GM21825 (cell line): ENCODE data around the gene TRH.
"Not testable (repeated sequence)": the region's sequence is repeated elsewhere in the genome, so short reads cannot be mapped to it uniquely, and the experiment has no call there.

Source experiments
- ATAC-seq: cut with Tn5 transposase; IDR thresholded peaks from one replicate; pipeline ENCODE4 v1.9.1; 2021; ENCODE audit warnings: mild to moderate bottlenecking, moderate library complexity; ENCODE audit not compliant: unreplicated experiment

The TRH gene

GRCh38 chr3:129962600-129962999 lies 11.9 kb upstream of the TRH start:
- ATAC-seq: no peak

- no peak for ATAC-seq
Observed at GRCh38 chr3:129965937-129966336, 8.6 kb upstream of the TRH start.

- ATAC-seq: no peak
Observed at GRCh38 chr3:129966876-129967275, 7.6 kb upstream of the TRH start.

- ATAC-seq: no peak
Observed at GRCh38 chr3:129967761-129968160, 6.8 kb upstream of the TRH start.

- no peak for ATAC-seq
Observed at GRCh38 chr3:129971351-129972052, 3.0 kb upstream of the TRH start.

GRCh38 chr3:129972301-129972700 lies 2.2 kb upstream of the TRH start:
- ATAC-seq: no peak

GRCh38 chr3:129973853-129974563 lies 512 bp upstream of the TRH start:
- no peak for ATAC-seq

GRCh38 chr3:129974833-129975704 lies 549 bp downstream of the TRH start:
- ATAC-seq: no peak

- ATAC-seq: no peak
Observed at GRCh38 chr3:129975705-129976048, 1.2 kb downstream of the TRH start.

GRCh38 chr3:129976286-129976685 lies 1.8 kb downstream of the TRH start:
- no peak for ATAC-seq

- no peak for ATAC-seq
Observed at GRCh38 chr3:129978123-129978522, 3.6 kb downstream of the TRH start.

- no peak for ATAC-seq
Observed at GRCh38 chr3:129979905-129980304, 5.4 kb downstream of the TRH start.

- no peak for ATAC-seq
Observed at GRCh38 chr3:129983561-129983960, 9.0 kb downstream of the TRH start.

GRCh38 chr3:129984125-129984524 lies 9.6 kb downstream of the TRH start:
- ATAC-seq: no peak

- no peak for ATAC-seq
Observed at GRCh38 chr3:129985113-129985512, 10.6 kb downstream of the TRH start.

- ATAC-seq: no peak
Observed at GRCh38 chr3:129988429-129988828, 13.9 kb downstream of the TRH start.

- no peak for ATAC-seq
Observed at GRCh38 chr3:129989414-129989813, 14.9 kb downstream of the TRH start.

GRCh38 chr3:129992781-129993180 lies 18.3 kb downstream of the TRH start:
- ATAC-seq: no peak

GRCh38 chr3:129994883-129995559 lies 20.5 kb downstream of the TRH start:
- no peak for ATAC-seq

GRCh38 chr3:129996073-129996472 lies 21.6 kb downstream of the TRH start:
- no peak for ATAC-seq

GRCh38 chr3:129999176-129999575 lies 24.7 kb downstream of the TRH start:
- ATAC-seq: not testable (repeated sequence)
